Keratinocyte (primary cell): ENCODE data around the gene TENM3. TPM values are rescaled to one million over a fixed set of nuclear protein-coding genes. Genes with fewer than 3 reads are reported as not detected.

Source experiments
- DNase-seq: peaks from one replicate; pipeline ENCODE4 v3.0.0-alpha.2; 2011; ENCODE audit warnings: low read depth, missing footprints, low spot score
- FAIRE-seq: peaks from 2 replicates; lab custom pipeline; 2011; peaks lifted over from hg19 to GRCh38; lab: Jason Lieb, UNC
- H2AFZ ChIP-seq: 2 replicates; pipeline ENCODE4 v1.6.0; 2012; ENCODE audit warnings: low read length, control low read depth, inconsistent platforms; ENCODE audit not compliant: control insufficient read depth
- H3K27ac ChIP-seq: 2 replicates; pipeline ENCODE4 v1.5.1; 2011; ENCODE audit warnings: low read length; ENCODE audit not compliant: control insufficient read depth, insufficient read depth
- H3K27me3 ChIP-seq: 3 replicates; pipeline ENCODE4 v1.6.0; 2011; ENCODE audit warnings: low read length; ENCODE audit not compliant: control insufficient read depth, insufficient read depth; ENCODE audit errors: extremely low read depth
- H3K36me3 ChIP-seq, 2 experiments: 2 replicates in 1 of 2; 3 replicates in 1 of 2; pipeline ENCODE4 v1.5.1; 2011; ENCODE audit warnings: low read length in 2 of 2, mild to moderate bottlenecking in 1 of 2; ENCODE audit not compliant: control insufficient read depth in 2 of 2, insufficient read depth in 2 of 2; ENCODE audit errors: extremely low read depth in 1 of 2
- H3K4me1 ChIP-seq: 3 replicates; pipeline ENCODE4 v1.5.1; 2011; ENCODE audit warnings: low read length; ENCODE audit not compliant: control insufficient read depth, insufficient read depth; ENCODE audit errors: extremely low read depth
- H3K4me2 ChIP-seq: 3 replicates; pipeline ENCODE4 v1.6.0; 2011; ENCODE audit warnings: low read depth, low read length; ENCODE audit not compliant: control insufficient read depth, insufficient read depth; ENCODE audit errors: extremely low read depth
- H3K4me3 ChIP-seq, 3 experiments: fragments of 200-600 bp in 1 of 3; sonication (generic) in 1 of 3; 2 replicates in 2 of 3; 3 replicates in 1 of 3; pipeline ENCODE4 v1.5.1; 2011 to 2016; ENCODE audit warnings: low read length in 3 of 3, mild to moderate bottlenecking in 3 of 3, control low read depth in 2 of 3, inconsistent platforms in 1 of 3, low read depth in 1 of 3, mixed read lengths in 1 of 3, mixed run types in 1 of 3, moderate library complexity in 1 of 3; ENCODE audit not compliant: control insufficient read depth in 2 of 3, insufficient read depth in 2 of 3; ENCODE audit errors: extremely low read depth in 1 of 3
- H3K79me2 ChIP-seq: 2 replicates; pipeline ENCODE4 v1.6.0; 2012; ENCODE audit warnings: low read length; ENCODE audit not compliant: control insufficient read depth, insufficient read depth
- H3K9ac ChIP-seq: 3 replicates; pipeline ENCODE4 v1.6.0; 2011; ENCODE audit warnings: low read length; ENCODE audit not compliant: control insufficient read depth, insufficient read depth; ENCODE audit errors: extremely low read depth
- H3K9me1 ChIP-seq: 3 replicates; pipeline ENCODE4 v1.6.0; 2011; ENCODE audit warnings: low read length; ENCODE audit not compliant: control insufficient read depth, insufficient read depth; ENCODE audit errors: extremely low read depth
- H3K9me3 ChIP-seq: 2 replicates; pipeline ENCODE4 v1.5.1; 2012; ENCODE audit warnings: low read depth, low read length; ENCODE audit not compliant: control insufficient read depth
- H4K20me1 ChIP-seq: 3 replicates; pipeline ENCODE4 v1.6.0; 2011; ENCODE audit warnings: low read length; ENCODE audit not compliant: control insufficient read depth, insufficient read depth; ENCODE audit errors: extremely low read depth
- EZH2 ChIP-seq: IDR thresholded peaks from one replicate; pipeline ENCODE4 v1.6.1; 2012; ENCODE audit warnings: inconsistent platforms, mild to moderate bottlenecking, low read length, moderate library complexity
- dilution Hi-C: fragments of 300-500 bp; cut with MboI; formaldehyde crosslinking; loops from one replicate; pipeline ENCODE4 v1.7.0; 2020; ENCODE audit warnings: low sequenced_read_pairs; ENCODE audit not compliant: extremely low pct_ligation_motif_present
- polyA plus RNA-seq, 5 experiments: library from polyadenylated mRNA; depleted of rRNA in 3 of 5; stranded (reverse) in 3 of 5; stranded (forward) in 1 of 5; unstranded in 1 of 5; fragments of >200 nt; gene quantifications; 1 replicate in 1 of 5; 2 replicates in 3 of 5; 3 replicates in 1 of 5; pipeline versions ENCODE4 v1.2.1 to v1.2.3, GENCODE V29; 2011 to 2012; ENCODE audit warnings: missing spikeins in 2 of 5, low read depth in 1 of 5, low replicate concordance in 1 of 5
- TF ChIP-seq, protein P1 (sequence below), 3 experiments: IDR thresholded peaks in 1 of 3; conservative IDR thresholded peaks in 1 of 3; optimal IDR thresholded peaks in 1 of 3; 2 replicates in 2 of 3; 3 replicates in 1 of 3; pipeline versions ENCODE3 to v1.5.1; 2011; ENCODE audit warnings: low read length in 3 of 3, mild to moderate bottlenecking in 3 of 3, moderate library complexity in 2 of 3, control low read depth in 1 of 3, inconsistent platforms in 1 of 3; ENCODE audit not compliant: insufficient read depth in 2 of 3; ENCODE audit errors: extremely low read depth in 1 of 3

TENM3 gene
- polyA plus RNA-seq, 1 donor (not counting 4 experiments of a cell fraction or from before 2014, with no cell fraction given): 17.0 TPM

- Histone ChIP-seq H3K9ac (no peak overlapping the region), H3K27me3 (no peaks in the 10 kb centered on the region), H3K27ac (no peak overlapping the region), H3K9me3 (peaks cover 2% of the 10 kb centered on the region), H2AFZ (no peak overlapping the region), H3K4me3 (no peak overlapping the region), H3K79me2 (no peaks in the 10 kb centered on the region), H3K36me3 (no peaks in the 10 kb centered on the region), H3K9me1 (no peaks in the 10 kb centered on the region), H4K20me1 (no peaks in the 10 kb centered on the region), H3K4me1 (no peaks in the 10 kb centered on the region), H3K4me2 (no peak overlapping the region)
- dilution Hi-C loops: no loop called here
- TF ChIP-seq EZH2: no peak
- TF ChIP-seq, protein P1, sequence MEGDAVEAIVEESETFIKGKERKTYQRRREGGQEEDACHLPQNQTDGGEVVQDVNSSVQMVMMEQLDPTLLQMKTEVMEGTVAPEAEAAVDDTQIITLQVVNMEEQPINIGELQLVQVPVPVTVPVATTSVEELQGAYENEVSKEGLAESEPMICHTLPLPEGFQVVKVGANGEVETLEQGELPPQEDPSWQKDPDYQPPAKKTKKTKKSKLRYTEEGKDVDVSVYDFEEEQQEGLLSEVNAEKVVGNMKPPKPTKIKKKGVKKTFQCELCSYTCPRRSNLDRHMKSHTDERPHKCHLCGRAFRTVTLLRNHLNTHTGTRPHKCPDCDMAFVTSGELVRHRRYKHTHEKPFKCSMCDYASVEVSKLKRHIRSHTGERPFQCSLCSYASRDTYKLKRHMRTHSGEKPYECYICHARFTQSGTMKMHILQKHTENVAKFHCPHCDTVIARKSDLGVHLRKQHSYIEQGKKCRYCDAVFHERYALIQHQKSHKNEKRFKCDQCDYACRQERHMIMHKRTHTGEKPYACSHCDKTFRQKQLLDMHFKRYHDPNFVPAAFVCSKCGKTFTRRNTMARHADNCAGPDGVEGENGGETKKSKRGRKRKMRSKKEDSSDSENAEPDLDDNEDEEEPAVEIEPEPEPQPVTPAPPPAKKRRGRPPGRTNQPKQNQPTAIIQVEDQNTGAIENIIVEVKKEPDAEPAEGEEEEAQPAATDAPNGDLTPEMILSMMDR (optimal IDR thresholded peaks at IDR 0.05 in 1 of 3, IDR thresholded peaks at IDR 0.05 in 1 of 3, conservative IDR thresholded peaks at IDR 0.05 in 1 of 3; ENCODE audit: extremely low read depth in 1 of 3, insufficient read depth in 2 of 3, low read length in 3 of 3): no peak
- FAIRE-seq: no peak
- DNase-seq: no peak
Measured at GRCh38 chr4:182489607-182490006, 246.4 kb downstream of the TENM3 start.

- Histone ChIP-seq H2AFZ (no peak overlapping the region), H3K4me2 (no peak overlapping the region), H3K9me3 (peaks cover 2% of the 10 kb centered on the region), H3K4me1 (no peaks in the 10 kb centered on the region), H3K79me2 (no peaks in the 10 kb centered on the region), H3K9me1 (no peaks in the 10 kb centered on the region), H4K20me1 (no peaks in the 10 kb centered on the region), H3K27ac (no peak overlapping the region), H3K27me3 (no peaks in the 10 kb centered on the region), H3K36me3 (no peaks in the 10 kb centered on the region), H3K4me3 (no peak overlapping the region), H3K9ac (no peak overlapping the region)
- DNase-seq (no peak), FAIRE-seq (no peak)
- no peak for TF ChIP-seq EZH2
- TF ChIP-seq, protein P1 (optimal IDR thresholded peaks at IDR 0.05 in 1 of 3, IDR thresholded peaks at IDR 0.05 in 1 of 3, conservative IDR thresholded peaks at IDR 0.05 in 1 of 3; ENCODE audit: extremely low read depth in 1 of 3, insufficient read depth in 2 of 3, low read length in 3 of 3): no peak
- dilution Hi-C loops: no loop called here
Measured at GRCh38 chr4:182491719-182492118, 248.5 kb downstream of the TENM3 start.
